ENCODE results near the gene GCNT4.

The GCNT4 gene

GRCh38 chr5:75089662-75090061 is 37.3 kb upstream of the GCNT4 start:
- DNase-seq: no peak
- Histone ChIP-seq H3K4me2 (ENCODE audit: low read depth, low read length) (no peak overlapping the region), H3K27me3 (replicated peaks; ENCODE audit: insufficient read depth, low read length) (no peaks in the 10 kb centered on the region), H3K4me3 (ENCODE audit: low read length) (no peak overlapping the region), H3K9me2 (replicated peaks; ENCODE audit: insufficient read depth, low read length) (no peaks in the 10 kb centered on the region), H4K20me1 (ENCODE audit: insufficient read depth, low read length) (no peaks in the 10 kb centered on the region), H3K9ac (ENCODE audit: low read length) (no peak overlapping the region), H3K27ac (ENCODE audit: low read length) (no peak overlapping the region), H3K79me2 (ENCODE audit: low read length) (no peaks in the 10 kb centered on the region), H3K4me1 (ENCODE audit: low read length) (no peaks in the 10 kb centered on the region), H2AFZ (ENCODE audit: low read length) (no peak overlapping the region), H3F3A (ENCODE audit: insufficient read depth, low read length) (no peaks in the 10 kb centered on the region), H3K36me3 (replicated peaks; ENCODE audit: insufficient read depth, low read length) (no peaks in the 10 kb centered on the region), H3K9me3 (replicated peaks; ENCODE audit: insufficient read depth, low read length) (no peaks in the 10 kb centered on the region)
- TF ChIP-seq CTCF (IDR thresholded peaks at IDR 0.05; ENCODE audit: low read length) (no peak), EZH2 (optimal IDR thresholded peaks at IDR 0.05; ENCODE audit: low read depth, low read length) (no peak), EZH2phosphoT487 (IDR thresholded peaks at IDR 0.05; ENCODE audit: low read length) (no peak)

GRCh38 chr5:75089137-75089536 is 36.8 kb upstream of the GCNT4 start:
- DNase-seq: no peak

GRCh38 chr5:75088648-75089047 is 36.3 kb upstream of the GCNT4 start:
- TF ChIP-seq EZH2 (optimal IDR thresholded peaks at IDR 0.05; ENCODE audit: low read depth, low read length) (no peak), EZH2phosphoT487 (IDR thresholded peaks at IDR 0.05; ENCODE audit: low read length) (no peak), CTCF (IDR thresholded peaks at IDR 0.05; ENCODE audit: low read length) (no peak)
- Histone ChIP-seq H3K27ac (ENCODE audit: low read length) (no peak overlapping the region), H4K20me1 (ENCODE audit: insufficient read depth, low read length) (no peaks in the 10 kb centered on the region), H3K4me1 (ENCODE audit: low read length) (no peaks in the 10 kb centered on the region), H3K9me3 (replicated peaks; ENCODE audit: insufficient read depth, low read length) (no peaks in the 10 kb centered on the region), H3K9ac (ENCODE audit: low read length) (no peak overlapping the region), H3F3A (ENCODE audit: insufficient read depth, low read length) (no peaks in the 10 kb centered on the region), H3K36me3 (replicated peaks; ENCODE audit: insufficient read depth, low read length) (no peaks in the 10 kb centered on the region), H2AFZ (ENCODE audit: low read length) (no peak overlapping the region), H3K4me3 (ENCODE audit: low read length) (no peak overlapping the region), H3K9me2 (replicated peaks; ENCODE audit: insufficient read depth, low read length) (no peaks in the 10 kb centered on the region), H3K27me3 (replicated peaks; ENCODE audit: insufficient read depth, low read length) (no peaks in the 10 kb centered on the region), H3K79me2 (ENCODE audit: low read length) (no peaks in the 10 kb centered on the region), H3K4me2 (ENCODE audit: low read depth, low read length) (no peak overlapping the region)
- no peak for DNase-seq

More at GRCh38 chr5:75089137-75089536, 36.8 kb upstream of the GCNT4 start:
- H2AFZ ChIP-seq (ENCODE audit: low read length): no peak overlapping the region
- no peaks in the 10 kb centered on the region for H3K79me2 ChIP-seq (ENCODE audit: low read length)
- H3K4me2 ChIP-seq (ENCODE audit: low read depth, low read length): no peak overlapping the region
- no peaks in the 10 kb centered on the region for H4K20me1 ChIP-seq (ENCODE audit: insufficient read depth, low read length)
- TF ChIP-seq CTCF (IDR thresholded peaks at IDR 0.05; ENCODE audit: low read length) (no peak), EZH2phosphoT487 (IDR thresholded peaks at IDR 0.05; ENCODE audit: low read length) (no peak), EZH2 (optimal IDR thresholded peaks at IDR 0.05; ENCODE audit: low read depth, low read length) (no peak)
- no peak overlapping the region for H3K9ac ChIP-seq (ENCODE audit: low read length)
- H3K9me3 ChIP-seq (replicated peaks; ENCODE audit: insufficient read depth, low read length): no peaks in the 10 kb centered on the region
- H3K27me3 ChIP-seq (replicated peaks; ENCODE audit: insufficient read depth, low read length): no peaks in the 10 kb centered on the region
- H3K36me3 ChIP-seq (replicated peaks; ENCODE audit: insufficient read depth, low read length): no peaks in the 10 kb centered on the region
- no peak overlapping the region for H3K4me3 ChIP-seq (ENCODE audit: low read length)
- no peaks in the 10 kb centered on the region for H3K9me2 ChIP-seq (replicated peaks; ENCODE audit: insufficient read depth, low read length)
- H3K27ac ChIP-seq (ENCODE audit: low read length): no peak overlapping the region
- no peaks in the 10 kb centered on the region for H3K4me1 ChIP-seq (ENCODE audit: low read length)
- no peaks in the 10 kb centered on the region for H3F3A ChIP-seq (ENCODE audit: insufficient read depth, low read length)

All from MM.1S (cell line).